WTC11 (cell line): ENCODE measurements around the gene SPZ1.

ENCODE experiments used
- MYBL2 ChIP-seq: sonication (generic); formaldehyde crosslinking; IDR thresholded peaks from 2 replicates; pipeline ENCODE4 v1.8.1; 2023; ENCODE audit warnings: mild to moderate bottlenecking, moderate library complexity, missing genetic modification reagents
- ZNF232 ChIP-seq: sonication (generic); formaldehyde crosslinking; IDR thresholded peaks from 2 replicates; pipeline ENCODE4 v1.8.0; 2022; ENCODE audit warnings: mild to moderate bottlenecking, missing genetic modification reagents
- TF ChIP-seq, protein P1 (sequence below): fragments of 200-600 bp; IDR thresholded peaks from 2 replicates; pipeline ENCODE4 v1.8.0; 2022; ENCODE audit warnings: antibody characterized with exemption

DNA sequence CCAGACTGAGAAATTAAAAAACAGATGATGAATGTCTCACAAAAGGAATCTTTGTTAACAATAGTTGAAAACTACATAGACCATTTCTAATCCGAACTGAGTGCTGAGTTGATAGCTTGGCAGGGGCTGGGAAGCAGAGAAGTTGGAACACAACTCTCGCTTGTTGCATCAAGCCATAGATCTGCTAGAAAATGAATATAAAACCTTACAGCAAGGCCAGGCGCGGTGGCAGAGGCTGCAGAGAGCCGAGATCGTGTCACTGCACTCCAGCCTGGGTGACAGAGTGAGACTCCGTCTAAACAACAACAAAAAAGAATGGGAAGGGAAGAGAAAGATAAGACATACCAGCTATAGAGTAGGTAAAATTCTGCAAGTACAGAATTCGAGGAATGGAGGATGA lies 28.0 kb upstream of the SPZ1 start:
- TF ChIP-seq, protein P1, sequence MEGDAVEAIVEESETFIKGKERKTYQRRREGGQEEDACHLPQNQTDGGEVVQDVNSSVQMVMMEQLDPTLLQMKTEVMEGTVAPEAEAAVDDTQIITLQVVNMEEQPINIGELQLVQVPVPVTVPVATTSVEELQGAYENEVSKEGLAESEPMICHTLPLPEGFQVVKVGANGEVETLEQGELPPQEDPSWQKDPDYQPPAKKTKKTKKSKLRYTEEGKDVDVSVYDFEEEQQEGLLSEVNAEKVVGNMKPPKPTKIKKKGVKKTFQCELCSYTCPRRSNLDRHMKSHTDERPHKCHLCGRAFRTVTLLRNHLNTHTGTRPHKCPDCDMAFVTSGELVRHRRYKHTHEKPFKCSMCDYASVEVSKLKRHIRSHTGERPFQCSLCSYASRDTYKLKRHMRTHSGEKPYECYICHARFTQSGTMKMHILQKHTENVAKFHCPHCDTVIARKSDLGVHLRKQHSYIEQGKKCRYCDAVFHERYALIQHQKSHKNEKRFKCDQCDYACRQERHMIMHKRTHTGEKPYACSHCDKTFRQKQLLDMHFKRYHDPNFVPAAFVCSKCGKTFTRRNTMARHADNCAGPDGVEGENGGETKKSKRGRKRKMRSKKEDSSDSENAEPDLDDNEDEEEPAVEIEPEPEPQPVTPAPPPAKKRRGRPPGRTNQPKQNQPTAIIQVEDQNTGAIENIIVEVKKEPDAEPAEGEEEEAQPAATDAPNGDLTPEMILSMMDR = no peak
- no peak for TF ChIP-seq ZNF232 (CRISPR knock-in tag)
- no peak for TF ChIP-seq MYBL2 (CRISPR knock-in tag)
